Amygdala (tissue), 56 donors: ENCODE results near the gene RFT1.

Source experiments
- DNase-seq, 56 donors: peaks; one replicate each; lab custom pipeline; 2025; lab: John Stamatoyannopoulos, UW

The RFT1 gene

DNA sequence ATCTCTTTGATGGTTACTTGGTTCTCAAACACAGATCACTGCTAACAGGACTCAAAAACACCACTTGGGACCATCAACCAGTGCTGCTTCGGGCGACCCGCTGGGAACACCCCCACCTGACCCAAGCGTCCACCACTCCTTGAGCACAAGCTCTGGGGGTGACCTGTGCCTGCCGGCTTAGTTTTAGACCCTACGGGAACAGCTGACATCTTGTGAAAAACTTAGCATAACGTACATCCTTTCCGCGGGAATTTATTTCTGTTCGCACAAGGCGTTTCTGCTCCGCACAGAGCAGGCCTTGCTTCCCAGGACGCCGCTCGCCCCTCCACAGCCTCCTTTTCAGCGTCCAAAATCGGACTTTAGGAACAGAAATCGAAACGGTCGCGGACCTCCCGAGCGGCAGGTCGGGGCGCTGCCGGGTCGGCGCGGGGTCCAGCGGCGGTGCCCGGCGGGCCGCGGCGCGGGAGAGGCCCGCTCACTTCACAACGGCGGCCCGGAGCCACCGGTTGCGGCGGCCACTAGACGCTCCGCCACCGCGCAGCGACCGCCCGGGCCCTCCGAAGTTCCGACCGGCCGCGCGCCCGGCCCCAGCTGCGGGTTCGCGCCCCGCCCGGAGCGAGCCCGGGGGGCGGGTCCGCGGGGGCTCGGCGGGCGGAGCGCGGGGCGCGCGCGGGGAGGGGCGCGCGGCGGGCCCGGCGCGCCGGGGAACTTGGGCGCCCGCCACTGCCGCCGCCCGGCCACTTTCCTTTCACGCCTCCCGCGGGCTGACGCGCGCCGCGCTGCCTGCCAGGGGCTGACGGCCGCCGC lies 85.3 kb downstream of the RFT1 start:
- DNase-seq: peak in 43 of 56 donors; percentile 8 to 71 (median 47)

DNA sequence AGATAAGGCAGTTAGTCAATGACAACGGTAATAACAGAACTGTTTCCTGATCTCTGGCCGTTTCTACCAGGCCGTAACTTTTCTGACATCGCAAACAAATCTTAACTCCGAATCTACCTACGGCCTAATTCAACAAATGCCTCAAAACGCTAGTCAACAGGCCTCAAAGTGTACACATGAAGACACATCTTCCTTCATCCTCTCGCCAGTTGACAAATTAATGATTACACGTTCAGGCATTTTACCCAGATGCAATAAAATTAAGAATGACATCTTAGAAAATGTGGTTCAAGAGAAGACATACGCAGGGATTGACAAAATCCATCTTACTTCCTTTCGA lies 85.9 kb downstream of the RFT1 start:
- DNase-seq: no peak

DNA sequence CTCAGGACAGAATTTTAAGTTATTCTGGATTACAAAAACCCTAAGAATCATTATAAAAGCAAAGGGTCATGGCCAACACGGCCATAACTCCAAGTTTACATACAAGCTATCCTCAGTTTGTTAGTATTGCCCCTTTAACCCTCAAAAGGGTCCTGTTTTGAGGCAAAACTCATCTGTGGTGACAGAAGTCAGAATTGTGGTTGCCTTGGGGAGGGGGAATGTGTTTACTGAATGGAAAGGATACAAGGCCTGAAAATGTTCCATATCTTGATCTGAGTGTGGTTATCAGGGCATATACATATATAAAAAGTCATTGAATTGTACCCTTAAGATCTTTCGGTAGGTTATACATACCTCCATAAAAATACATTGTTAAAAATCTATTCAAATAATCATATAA lies 86.5 kb downstream of the RFT1 start:
- DNase-seq: no peak

DNA sequence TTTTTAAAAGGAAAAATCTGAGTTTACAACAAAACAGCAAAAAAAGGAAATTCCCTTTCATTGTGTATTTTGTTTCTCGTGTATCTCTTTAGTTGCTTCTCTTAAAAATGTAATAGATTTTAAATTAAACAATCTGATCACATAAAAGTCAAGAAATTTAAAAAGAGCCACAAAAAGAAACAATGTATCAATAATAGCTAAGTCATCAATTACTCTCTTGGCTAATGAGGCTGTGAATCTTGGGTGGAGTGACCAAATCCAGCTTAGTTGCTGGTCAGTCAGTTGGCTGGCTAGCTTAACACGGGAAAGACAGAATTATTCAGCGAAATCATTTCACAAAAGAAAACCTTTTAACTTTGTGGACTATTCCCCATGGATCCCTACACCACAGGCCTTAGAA lies 87.6 kb downstream of the RFT1 start:
- no peak for DNase-seq

DNA sequence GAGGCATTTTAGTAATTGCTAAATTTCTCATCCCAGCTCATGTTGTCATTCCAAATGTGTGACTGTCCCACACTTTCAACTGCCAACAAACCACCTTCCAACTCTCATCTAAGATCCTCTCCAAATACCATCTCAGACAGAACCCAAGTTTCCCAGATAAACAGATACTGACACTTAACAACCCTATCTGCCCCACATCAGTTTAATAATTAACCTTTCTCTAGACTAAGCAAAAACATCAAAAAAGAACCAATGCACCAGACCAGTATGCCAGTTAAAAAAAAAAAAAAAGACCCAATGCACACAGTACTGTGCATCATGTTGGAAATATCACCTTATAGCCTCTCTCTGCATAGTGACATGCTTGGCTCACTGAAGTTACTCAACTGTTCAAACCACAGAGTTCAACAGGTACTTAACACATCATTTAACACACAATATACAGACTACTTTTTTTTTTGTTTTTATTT lies 89.8 kb downstream of the RFT1 start:
- DNase-seq: no peak

DNA sequence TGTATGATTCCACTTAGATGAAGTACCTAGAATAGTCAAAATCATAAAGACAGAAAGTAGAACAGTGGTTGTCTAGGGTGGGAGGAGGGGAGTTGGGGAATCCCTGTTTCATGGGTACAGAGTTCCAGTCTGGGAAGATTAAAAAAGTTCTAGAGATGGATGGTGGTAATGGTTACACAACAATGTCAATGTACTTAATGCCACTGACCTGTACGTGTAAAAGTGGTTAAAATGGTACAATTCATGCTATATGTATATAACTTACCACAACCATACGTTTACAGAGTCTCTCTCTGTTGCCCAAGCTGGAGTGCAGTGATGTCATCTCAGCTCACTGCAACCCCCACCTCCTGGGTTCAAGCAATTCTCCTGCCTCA lies 90.9 kb downstream of the RFT1 start:
- no peak for DNase-seq

DNA sequence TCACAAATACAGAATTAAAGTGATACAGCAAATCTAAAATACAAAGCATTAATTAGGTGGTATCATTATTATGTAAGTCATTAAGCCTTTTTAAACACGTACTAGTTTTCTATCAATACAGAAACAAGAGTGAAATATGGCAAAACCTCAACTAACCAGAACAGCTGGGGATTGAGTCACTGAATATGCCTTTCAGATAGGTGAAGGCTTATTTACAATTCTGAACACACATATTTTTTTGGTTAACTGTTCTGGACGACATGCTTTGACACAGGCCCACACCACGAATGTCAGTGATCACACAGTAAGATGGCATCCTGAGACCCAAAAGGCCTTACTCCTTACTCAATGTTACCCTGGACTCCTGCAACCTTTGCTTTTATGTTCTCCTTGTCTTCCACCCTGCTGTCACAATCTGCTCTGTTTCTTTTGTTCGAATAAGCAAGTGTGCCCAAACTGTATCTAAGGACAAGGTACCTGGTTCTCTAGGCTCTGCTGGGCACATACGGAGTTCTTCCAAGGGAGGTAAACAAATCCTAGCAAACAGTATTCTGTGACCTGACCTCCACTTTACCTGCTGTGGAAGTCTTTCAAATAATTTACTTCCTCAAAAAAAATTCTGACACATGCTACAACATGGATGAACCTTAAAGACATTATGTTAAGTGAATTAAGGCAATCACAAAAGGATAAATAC lies 91.4 kb downstream of the RFT1 start:
- no peak for DNase-seq
